HEK293T (cell line): ENCODE results near the gene PPARGC1A.

Experiments used
- BHLHE40 ChIP-seq: fragments of 450-650 bp; IDR thresholded peaks from 2 replicates; pipeline ENCODE4 v1.6.1; 2016; ENCODE audit warnings: mild to moderate bottlenecking, moderate library complexity, borderline replicate concordance
- FOXK2 ChIP-seq: fragments of 450-650 bp; IDR thresholded peaks from 2 replicates; pipeline ENCODE4 v1.6.1; 2016; ENCODE audit warnings: mild to moderate bottlenecking
- FOXM1 ChIP-seq: fragments of 450-650 bp; IDR thresholded peaks from 2 replicates; pipeline ENCODE4 v1.6.1; 2017; ENCODE audit warnings: mild to moderate bottlenecking, borderline replicate concordance
- LEF1 ChIP-seq: fragments of 450-650 bp; IDR thresholded peaks from 2 replicates; pipeline ENCODE4 v1.6.1; 2017; ENCODE audit warnings: mild to moderate bottlenecking, borderline replicate concordance
- NFRKB ChIP-seq: fragments of 450-650 bp; IDR thresholded peaks from 2 replicates; pipeline ENCODE4 v1.6.1; 2016; ENCODE audit warnings: mild to moderate bottlenecking, moderate library complexity
- SP1 ChIP-seq: fragments of 450-650 bp; IDR thresholded peaks from 2 replicates; pipeline ENCODE4 v1.6.1; 2017
- SUZ12 ChIP-seq: fragments of 450-650 bp; IDR thresholded peaks from 2 replicates; pipeline ENCODE4 v1.6.1; 2016; ENCODE audit warnings: mild to moderate bottlenecking
- TARDBP ChIP-seq: fragments of 450-650 bp; IDR thresholded peaks from 2 replicates; pipeline ENCODE4 v1.6.1; 2016
- ZNF384 ChIP-seq: fragments of 450-650 bp; IDR thresholded peaks from 2 replicates; pipeline ENCODE4 v1.6.1; 2016

DNA sequence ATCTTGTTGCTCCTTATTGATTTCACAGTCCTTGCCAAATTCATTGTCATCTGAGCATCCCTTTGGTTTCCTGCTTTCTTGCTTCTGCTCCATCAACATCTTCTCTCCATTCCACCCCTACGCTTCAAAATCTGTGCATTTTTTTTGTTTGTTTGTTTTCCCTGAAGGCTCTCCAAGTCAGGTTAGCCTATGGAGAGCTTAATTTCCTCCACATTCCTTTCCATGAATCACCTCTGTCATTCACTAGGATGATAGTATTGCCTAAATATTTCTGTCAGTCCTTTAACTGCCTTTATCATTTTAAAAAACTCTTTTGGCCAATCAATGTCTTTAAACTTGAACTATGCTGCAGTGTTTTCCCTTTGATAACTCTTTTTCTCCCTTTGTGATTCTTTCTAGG, 67.7 kb downstream of the PPARGC1A start:
- TF ChIP-seq BHLHE40, result no peak
- TF ChIP-seq TARDBP, result no peak
- no peak for TF ChIP-seq SP1
- no peak for TF ChIP-seq FOXK2
- TF ChIP-seq NFRKB, result no peak
- TF ChIP-seq SUZ12, result no peak
- no peak for TF ChIP-seq FOXM1
- no peak for TF ChIP-seq LEF1
- no peak for TF ChIP-seq ZNF384
